Activated CD4-positive, CD25-positive, alpha-beta regulatory T cell treated with anti-CD3 and anti-CD28 coated beads, Interleukin-2, amount 50 U/mL, for 16 hours (primary cell): ENCODE measurements around the gene TM9SF1.
"Not testable (repeated sequence)": the region's sequence is repeated elsewhere in the genome, so short reads cannot be mapped to it uniquely, and the experiment has no call there.

Source experiments
- DNase-seq: peaks from one replicate; pipeline ENCODE4 v3.0.0-alpha.2; 2020; ENCODE audit warnings: low read depth, low spot score

The TM9SF1 gene

DNA sequence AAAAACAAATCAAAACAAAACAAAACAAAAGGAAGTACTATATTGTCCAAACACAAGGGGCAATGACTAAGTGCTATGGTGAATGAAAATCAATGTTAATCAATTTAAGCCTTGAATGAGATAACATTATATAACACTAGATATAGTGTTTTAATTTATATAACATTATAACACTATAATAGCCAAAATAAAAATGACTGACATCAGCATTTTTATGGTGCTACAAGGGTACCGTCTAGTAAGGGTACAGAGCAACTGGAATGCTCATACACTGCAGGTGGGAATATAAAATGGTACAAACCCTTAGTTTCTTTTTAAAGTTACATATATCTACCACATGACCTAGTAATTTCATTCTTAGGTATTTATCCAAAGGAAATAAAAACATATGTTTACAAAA is 31.2 kb upstream of the TM9SF1 start:
- no peak for DNase-seq

DNA sequence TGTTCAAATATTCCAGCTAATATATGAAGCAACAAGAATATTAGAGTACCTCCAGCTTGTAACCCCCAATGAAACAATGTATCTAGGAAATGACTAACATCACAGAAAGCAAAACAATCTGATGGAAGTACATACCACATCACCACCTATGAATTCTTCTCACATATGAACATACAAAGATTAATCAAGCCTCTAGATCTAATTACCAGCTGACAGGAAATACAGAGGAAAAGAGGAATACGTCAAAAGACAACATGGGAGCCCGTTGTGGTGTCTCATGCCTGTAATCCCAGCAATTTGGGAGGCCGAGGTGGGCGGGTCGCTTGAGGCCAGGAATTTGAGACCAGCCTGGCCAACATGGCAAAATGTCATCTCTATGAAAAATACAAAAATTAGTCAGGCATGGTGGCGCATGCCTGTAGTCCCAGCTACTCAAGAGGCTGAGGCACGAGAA is 29.4 kb upstream of the TM9SF1 start:
- DNase-seq = no peak

DNA sequence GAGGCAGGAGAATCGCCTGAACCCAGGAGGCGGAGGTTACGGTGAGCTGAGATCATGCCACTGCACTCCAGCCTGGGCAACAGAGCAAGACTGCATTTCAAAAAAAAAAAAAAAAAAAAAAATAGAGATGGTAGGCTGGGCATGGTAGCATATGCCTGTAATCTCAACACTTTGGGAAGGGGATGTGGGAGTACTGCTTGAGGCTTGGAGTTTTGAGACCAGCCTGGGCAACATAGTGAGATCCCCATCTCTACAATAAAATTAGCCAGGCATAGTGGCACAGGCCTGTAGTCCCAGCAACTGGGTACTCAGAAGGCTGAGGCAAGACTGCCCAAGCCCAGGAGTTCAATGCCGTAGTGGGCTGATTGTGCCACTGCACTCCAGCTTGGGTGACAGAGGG is 27.7 kb upstream of the TM9SF1 start:
- DNase-seq = not testable (repeated sequence)

DNA sequence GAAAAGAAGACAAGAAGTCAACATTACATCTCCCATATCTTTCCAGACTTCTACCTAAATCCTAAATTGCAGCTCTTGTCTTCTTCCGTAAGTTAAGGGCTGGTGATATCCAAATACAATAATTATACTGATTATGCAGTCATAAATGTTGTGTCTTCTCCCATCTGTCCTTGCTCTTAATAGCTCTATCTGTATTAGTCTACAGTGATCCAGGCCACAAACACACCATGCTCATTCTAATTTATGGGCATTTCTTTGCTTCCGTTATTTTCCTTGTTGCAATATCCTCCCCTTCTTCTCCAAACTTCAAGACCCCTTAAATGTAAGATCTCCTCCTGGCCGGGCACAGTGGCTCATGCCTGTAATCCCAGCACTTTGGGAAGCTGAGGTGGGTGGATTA is 24.3 kb upstream of the TM9SF1 start:
- no peak for DNase-seq

DNA sequence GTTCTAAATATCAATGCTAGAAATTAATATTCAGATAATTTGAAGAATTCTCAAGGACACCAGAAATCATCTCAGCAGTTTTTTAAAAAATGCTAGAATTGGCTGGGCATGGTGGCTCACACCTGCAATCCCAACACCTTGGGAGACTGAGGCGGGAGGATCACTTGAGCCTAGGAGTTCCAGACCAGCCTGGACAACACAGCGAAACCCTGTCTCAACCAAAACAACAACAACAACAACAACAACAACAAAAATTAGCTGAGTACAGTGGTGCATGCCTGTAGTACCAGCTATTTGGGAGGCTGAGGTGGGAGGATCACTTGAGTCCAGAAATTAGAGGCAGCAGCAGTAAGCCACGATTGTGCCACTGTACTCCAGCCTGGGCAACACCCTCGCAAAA is 23.8 kb upstream of the TM9SF1 start:
- no peak for DNase-seq

DNA sequence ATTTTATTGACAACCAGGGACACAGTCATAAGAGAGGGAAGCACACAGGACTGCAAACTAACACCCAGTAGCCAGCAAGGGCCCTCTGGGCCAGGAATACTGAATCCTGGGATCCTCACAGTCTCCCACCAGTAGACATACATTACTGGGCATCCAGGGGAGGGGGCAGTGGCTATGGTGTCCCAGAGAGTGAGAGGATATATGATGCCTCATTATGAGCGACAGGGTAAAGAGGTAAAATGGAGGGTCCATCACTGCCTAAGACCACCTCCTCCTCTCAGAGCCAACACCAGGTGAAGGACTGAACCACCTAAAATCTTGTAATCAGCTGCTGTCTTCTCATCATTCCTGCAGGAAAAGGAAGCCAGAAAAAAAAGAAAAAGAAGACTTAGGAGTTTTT is 21.6 kb upstream of the TM9SF1 start:
- not testable (repeated sequence) for DNase-seq

DNA sequence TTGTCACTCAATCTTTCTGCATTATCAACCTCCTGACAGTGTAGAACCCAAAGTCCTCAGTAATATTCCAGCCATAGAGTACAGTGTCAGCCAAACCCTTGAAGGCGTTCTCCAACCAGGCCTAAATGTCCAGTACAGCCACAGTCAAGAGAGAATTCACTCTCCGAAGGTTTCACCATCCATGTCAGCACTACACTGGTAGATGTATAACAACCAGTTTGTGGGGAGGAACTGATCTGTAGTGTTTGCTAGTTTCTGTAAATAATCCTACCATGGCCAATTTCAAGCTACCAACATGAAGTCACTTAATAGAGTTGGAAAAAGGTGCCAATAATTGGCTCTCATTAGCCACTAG is 21.1 kb upstream of the TM9SF1 start:
- no peak for DNase-seq

DNA sequence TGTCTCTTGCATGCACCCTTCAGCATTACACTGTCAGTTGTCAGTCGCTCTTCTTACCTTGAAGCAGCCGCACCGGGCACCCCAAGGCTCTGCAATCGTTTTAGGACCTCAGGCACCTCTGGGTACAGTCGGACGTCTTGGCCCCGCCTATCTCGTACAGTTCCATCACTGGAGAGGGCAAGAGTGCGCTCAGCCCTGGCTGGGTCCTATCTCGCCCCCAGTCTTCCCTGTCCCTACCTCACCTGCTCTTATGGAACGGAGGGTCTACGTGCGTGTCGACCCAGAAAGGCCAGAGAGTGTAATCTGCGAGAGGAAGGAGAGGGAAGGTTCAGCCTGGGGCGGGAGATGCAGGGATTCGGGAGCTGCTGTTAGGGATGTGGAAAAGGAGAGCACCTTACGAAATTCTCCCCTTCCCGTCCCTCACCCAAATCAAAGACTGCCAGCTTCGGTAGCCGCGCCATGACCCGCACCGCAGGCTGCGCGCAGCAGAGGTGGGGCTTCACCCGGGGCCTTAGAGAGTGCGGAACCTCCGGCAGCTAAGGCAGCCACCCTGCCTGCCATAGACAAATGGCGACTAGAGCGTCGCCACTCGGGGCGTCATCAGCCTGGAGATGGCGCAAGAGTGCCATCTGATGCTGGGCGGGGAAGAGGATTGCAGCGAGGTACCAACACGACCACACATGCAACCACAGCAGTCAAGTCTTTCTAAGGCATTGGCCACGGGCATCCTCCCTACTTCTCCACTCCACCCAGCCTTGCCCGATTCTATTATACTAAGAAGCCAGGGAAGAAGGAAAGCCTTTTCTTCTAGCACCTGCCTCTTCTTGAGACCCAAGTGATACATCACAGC is 20.5 kb upstream of the TM9SF1 start, which contains the start of gene MDP1:
Gene MDP1 (minus strand): TSS at position 572 of the 850 bp plus-strand sequence. CDS start 111 bp downstream, at position 461.
- peak; percentile 75 for DNase-seq

DNA sequence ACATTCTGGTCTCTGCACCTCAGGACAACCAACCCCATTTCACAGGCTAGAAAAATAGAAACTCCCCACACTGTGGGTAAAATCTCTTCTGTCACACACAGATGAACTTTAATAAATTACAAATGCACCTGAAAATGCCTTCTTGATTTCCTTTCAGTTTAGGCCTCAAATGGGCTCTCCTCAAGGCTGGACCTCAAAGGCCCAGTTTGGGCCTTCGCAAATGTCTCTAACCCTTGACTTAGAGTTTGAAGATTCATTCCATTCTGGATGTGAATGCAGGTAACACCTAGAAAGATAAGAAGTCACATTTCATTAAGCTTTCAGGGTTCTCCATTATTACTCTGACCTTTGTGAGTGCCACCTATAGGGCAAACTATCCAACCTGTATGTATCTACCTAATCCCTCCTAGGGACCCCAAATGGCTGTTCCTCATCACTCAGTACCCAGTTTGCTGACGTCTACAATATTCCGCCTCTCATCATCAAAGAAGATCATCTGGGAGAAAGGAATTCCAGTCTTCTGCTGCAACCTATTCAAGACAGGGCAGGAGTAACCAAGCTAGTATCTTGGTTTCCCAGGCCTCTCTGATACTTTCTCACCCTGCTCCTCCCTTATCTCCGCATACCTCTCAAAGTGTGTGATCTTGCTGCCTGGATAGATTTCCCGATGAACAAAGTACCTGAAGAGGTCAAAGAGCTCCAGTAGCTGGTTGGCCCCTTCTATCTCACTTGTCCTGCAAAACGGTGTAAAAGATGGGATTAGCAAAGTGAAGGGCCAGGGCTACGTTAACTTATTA is 18.8 kb upstream of the TM9SF1 start:
- no peak for DNase-seq

DNA sequence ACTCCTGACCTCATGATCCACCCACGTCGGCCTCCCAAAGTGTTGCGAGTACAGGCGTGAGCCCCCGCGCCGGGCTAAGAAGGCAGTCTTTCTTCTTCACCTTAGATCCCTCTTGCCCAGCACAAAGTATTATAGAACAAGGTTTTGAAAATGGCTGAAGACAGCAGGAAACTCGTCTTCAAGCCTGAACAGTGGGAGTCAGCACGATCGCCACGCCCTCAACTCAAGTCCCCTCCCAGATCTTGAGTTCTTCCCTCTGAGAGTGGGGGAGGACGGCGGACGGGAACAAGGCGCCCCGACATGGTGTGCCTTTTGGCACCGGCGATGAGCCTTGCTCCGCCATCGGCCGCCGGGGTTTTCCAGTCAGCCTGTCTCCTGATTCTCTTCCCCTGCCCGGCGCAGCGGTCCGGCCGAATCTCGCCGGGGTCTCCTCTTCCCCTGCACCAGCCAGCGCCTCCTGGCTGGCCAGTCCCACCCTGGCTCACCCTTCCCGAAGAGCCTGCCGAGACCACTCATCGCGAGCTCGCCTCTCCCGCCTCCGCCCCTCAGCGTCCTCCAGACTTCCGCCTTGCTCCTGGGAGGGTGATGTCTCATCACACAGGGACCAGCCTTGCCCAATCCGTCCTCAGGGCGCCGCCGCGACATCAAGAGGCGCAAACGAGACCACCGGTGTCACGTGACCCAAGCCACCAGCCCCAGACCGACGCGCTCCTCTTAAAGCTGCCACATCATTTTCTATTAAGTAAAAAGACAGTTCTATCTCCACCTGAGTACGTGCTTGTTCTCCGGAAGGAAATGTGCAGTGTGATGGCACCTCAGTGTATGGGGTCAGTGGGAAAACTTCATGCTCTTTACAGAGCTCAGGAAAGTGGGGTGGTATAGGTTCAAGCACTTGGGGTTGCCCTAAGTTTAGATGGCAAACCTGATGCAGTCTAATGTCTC is 18.0 kb upstream of the TM9SF1 start, which contains the start of gene CHMP4A:
Gene CHMP4A (minus strand): TSS at position 565 of the 942 bp plus-strand sequence. CDS start 49 bp downstream, at position 516.
- peak; percentile 93 for DNase-seq

DNA sequence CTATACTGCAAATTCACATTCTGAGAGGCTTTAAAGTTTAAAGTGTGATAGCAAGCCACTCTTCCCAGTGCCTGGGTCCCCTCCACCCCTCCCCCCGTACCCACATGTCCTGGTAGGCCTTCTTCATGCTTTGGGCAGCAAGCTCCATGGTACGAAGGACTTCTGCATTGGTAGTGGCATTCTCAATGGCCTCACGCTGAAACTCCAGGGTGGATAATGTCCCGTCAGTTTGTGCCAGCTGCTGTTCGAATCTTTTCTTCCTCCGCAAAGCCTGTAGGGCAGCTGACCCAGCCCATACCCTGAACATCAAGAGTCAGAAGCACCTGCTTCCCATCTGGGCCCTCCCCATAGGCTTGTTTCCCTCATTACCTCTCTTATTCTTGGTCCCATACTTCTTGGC is 16.1 kb upstream of the TM9SF1 start:
- no peak for DNase-seq

DNA sequence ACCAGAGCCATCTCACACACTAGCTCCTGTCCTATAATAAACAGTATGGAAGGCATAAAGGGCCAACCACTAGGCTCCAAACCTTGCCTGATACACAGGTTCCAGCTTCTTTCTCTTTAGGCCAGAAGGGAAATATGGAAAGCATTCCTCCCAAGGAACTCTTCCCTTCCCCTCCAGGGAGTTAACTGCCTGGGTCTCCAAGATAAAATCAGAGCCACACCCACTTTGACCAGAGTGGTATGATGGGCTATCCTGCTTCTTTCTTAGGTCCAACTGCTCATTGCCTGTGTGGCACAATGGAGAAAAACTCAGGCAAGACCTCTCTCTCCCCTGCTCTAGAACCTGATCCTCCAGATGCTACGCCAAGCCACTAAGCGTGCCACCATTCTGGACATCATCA is 12.4 kb upstream of the TM9SF1 start:
- no peak for DNase-seq

DNA sequence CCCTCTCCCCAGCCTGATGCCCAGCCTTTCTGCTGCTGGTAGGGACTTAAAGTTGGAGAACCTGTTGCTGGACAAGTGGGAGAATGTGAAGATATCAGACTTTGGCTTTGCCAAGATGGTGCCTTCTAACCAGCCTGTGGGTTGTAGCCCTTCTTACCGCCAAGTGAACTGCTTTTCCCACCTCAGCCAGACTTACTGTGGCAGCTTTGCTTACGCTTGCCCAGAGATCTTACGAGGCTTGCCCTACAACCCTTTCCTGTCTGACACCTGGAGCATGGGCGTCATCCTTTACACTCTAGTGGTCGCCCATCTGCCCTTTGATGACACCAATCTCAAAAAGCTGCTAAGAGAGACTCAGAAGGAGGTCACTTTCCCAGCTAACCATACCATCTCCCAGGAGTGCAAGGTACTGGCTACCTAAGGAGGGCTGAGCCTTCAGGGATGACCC is 11.9 kb upstream of the TM9SF1 start:
- DNase-seq = no peak

DNA sequence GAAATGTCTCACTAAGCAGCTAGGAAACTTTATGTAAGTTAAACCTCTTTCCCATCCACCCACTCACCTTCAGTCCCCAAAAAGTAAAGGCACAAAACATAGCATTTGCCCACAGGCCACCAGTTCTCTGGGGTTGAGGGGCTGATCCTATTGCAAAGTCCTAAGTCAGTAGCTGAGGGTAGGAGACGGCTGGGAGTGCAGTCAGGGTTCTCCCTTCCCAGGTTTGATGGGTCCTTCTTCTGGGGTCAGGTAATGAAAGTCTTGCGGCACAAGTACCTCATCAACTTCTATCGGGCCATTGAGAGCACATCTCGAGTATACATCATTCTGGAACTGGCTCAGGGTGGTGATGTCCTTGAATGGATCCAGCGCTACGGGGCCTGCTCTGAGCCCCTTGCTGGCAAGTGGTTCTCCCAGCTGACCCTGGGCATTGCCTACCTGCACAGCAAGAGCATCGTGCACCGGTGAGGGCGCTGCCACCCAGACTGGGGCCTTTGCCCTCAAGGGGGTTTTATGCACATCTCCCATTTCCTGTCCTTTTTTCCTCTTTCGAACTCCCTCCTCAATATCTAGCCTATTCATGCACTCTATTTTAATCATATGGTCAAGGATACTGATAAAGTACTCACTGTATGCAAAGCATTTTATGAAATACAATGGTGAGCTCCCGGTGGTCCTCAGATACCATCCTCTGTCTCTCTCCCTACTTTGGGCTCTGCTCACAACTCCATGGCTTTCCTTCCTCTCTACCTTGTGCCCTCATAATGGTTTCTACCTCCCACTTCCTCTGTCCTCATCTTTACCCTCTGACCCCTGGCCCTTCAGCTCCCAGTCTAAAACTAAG is 11.2 kb upstream of the TM9SF1 start:
- DNase-seq = no peak

DNA sequence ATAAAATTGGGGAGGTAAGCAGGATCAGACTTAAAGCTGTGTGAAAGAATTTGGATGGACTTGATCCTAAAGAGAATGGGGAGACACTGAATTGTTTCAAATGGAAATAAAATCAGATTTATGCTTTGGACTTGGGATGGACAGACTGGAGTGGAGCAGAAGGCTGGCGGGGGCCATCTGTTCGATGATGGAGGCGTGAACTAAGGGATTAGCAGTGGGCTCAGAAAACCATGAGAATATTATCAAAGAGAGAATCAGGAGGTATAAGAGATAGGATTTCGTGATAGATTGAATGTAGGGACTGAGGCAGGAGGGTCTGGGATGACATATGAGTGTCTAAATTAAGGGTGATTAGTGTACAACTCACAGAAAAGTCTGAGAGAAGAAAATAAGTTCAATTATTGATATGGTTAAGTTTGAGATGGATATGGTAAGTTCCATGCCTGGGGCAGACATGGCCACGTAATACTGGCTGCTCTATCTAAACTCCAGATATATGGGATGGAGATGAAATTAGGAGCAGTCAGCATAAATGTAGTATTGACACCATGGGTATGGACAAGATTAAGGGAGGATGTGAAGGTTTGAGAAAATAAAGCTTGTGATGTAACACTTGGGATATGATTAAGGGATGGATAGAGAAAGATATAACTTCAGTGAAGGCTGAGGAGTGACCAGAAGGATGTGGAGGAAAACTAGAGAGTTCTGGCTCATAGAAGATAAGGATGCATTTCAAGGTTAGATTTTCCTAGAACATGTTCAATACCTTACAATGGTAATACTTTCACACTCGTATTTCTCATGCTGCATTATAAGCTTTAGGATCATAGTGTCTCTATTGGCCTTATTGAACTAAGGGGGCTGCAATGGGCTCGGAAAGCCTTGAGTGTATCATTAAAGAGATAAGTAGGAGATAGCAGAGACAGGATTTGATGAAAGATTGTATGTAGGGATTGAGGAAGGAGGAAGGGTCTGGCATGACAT is 9.2 kb upstream of the TM9SF1 start:
- no peak for DNase-seq

DNA sequence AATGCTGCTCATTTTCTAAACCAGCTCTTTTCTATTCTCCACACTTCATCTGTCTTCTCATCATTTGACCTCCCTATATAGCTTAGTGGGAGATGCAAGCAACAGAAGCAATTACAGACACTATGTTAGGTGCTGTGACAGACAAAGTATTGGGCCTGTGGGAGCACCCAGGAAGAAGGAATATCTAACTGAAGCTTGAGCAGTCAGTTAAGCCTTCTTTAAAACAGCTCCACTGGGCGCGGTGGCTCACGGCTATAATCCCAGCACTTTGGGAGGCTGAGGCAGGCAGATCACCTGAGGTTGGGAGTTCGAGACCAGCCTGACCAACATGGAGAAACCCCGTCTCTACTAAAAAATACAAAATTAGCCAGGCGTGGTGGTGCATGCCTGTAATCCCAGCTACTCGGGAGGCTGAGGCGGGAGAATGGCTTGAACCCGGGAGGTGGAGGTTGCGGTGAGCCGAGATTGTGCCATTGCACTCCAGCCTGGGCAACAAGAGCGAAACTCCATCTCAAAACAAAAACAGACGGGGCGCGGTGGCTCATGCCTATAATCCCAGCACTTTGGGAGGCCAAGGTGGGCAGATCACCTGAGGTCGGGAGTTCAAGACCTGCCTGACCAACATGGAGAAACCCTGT is 8.1 kb upstream of the TM9SF1 start:
- not testable (repeated sequence) for DNase-seq

DNA sequence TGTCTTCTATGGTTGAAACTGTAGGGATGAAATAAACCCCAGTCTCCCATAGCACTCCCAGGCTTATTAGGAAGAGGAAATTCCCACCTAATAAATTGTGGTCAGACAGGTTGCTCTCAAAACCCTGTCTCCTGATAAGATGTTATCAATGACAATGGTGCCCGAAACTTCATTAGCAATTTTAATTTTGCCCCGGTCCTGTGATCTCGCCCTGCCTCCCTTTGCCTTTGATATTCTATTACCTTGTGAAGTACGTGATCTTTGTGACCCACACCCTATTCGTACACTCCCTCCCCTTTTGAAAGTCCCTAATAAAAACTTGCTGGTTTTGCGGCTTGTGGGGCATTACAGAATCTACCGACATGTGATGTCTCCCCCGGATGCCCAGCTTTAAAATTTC is 7.3 kb upstream of the TM9SF1 start:
- not testable (repeated sequence) for DNase-seq

DNA sequence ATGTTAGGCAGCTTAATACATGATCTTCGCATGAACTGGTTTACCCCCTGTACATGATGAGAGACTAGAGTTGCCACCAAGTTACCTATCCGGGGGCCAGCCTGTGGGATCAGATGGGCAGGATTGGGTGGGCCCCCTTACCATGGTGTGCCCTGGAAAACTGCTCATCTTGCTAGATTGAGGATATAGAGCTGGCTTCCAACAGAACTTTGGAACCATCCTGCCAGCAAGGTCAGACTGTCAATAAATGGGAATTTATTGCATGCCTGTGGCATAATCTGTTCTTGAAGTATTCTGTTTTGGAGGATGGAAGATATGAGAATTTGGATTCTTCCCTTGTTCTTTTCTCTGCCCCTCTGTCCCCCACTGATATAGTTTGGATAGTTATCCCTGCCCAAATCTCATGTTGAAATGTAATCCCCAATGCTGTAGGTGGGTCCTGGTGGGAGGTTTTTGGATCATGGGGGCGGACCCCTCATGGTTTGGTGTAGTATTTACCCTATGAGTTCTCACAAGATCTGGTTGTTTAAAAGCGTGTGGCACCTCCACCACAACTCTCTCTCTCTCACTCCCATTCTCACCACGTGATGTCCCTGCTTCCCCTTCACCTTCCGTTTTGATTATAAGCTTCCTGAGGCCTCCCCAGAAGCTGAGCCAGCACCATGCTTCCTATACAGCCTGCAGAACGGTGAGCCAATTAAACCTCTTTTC is 3.7 kb upstream of the TM9SF1 start:
- DNase-seq = no peak
